Lower lobe of right lung (tissue), 2 donors: ENCODE data around the gene S100PBP. TPM values are rescaled to one million over a fixed set of nuclear protein-coding genes. Genes with fewer than 3 reads are reported as not detected.
A peak's percentile ranks its signal among the peaks of the same experiment; 100 is the strongest.

Experiments
- ATAC-seq, 2 donors: fragments of 200-7000 bp; cut with Tn5 transposase; one replicate each; pipeline ENCODE4 v1.9.1; 2020 to 2022; ENCODE audit warnings: mild to moderate bottlenecking in 2 of 2, moderate library complexity in 2 of 2
- DNase-seq: peaks from one replicate; pipeline ENCODE4 v3.0.0-alpha.2; 2020
- H3K27ac ChIP-seq: fragments of 200-600 bp; one replicate; pipeline ENCODE4 v1.8.0; 2022
- H3K27me3 ChIP-seq: fragments of 200-600 bp; one replicate; pipeline ENCODE4 v1.8.0; 2022; ENCODE audit warnings: low read depth
- H3K36me3 ChIP-seq: fragments of 200-600 bp; one replicate; pipeline ENCODE4 v1.8.0; 2022; ENCODE audit warnings: mild to moderate bottlenecking
- H3K4me1 ChIP-seq: fragments of 200-600 bp; one replicate; pipeline ENCODE4 v1.8.0; 2022
- H3K4me3 ChIP-seq: fragments of 200-600 bp; one replicate; pipeline ENCODE4 v1.8.0; 2022; ENCODE audit warnings: mild to moderate bottlenecking
- H3K9me3 ChIP-seq: fragments of 200-600 bp; one replicate; pipeline ENCODE4 v1.8.0; 2022
- intact Hi-C: fragments of 100-400 bp; cut with DNase I; formaldehyde crosslinking; loops from one replicate; pipeline ENCODE4 v1.11.0; 2022
- total RNA-seq: library from RNA; stranded (reverse); fragmentation: NEBNext Ultra II Directional; extraction: Animal tissue kit (Norgen Biotek cat#: 25700); gene quantifications from one replicate; pipeline ENCODE4 v1.2.1, GENCODE V29; 2021
- TF ChIP-seq, protein P1 (sequence below): fragments of 200-600 bp; IDR thresholded peaks from one replicate; pipeline ENCODE4 v1.8.0; 2022; ENCODE audit warnings: antibody characterized with exemption, mild to moderate bottlenecking
- donor health status: DM: no; HTN: yes; CAD: no; lungs with severe emphysema.

S100PBP gene
- total RNA-seq, 1 donor from 2014 or later, result 37.5 TPM

DNA sequence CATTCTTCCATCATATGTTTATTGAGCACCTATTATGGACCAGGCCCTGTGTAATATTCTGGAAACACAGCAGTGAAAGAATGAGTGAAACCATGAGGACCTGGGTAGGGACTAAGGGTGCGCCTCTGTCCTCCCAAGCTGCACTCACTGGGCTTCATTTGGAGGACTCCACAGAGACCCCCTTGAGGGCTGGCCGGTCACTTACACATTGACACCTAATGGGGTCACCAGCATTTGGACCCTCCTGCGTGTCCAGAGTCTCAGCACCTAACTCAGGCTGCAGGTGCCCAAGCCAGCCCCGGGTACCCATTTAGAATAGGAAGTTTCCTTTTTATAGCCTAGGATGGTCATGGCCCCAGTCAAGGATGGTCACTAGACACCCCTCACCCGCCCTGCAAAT, 56.0 kb downstream of the S100PBP start:
- TF ChIP-seq, protein P1, sequence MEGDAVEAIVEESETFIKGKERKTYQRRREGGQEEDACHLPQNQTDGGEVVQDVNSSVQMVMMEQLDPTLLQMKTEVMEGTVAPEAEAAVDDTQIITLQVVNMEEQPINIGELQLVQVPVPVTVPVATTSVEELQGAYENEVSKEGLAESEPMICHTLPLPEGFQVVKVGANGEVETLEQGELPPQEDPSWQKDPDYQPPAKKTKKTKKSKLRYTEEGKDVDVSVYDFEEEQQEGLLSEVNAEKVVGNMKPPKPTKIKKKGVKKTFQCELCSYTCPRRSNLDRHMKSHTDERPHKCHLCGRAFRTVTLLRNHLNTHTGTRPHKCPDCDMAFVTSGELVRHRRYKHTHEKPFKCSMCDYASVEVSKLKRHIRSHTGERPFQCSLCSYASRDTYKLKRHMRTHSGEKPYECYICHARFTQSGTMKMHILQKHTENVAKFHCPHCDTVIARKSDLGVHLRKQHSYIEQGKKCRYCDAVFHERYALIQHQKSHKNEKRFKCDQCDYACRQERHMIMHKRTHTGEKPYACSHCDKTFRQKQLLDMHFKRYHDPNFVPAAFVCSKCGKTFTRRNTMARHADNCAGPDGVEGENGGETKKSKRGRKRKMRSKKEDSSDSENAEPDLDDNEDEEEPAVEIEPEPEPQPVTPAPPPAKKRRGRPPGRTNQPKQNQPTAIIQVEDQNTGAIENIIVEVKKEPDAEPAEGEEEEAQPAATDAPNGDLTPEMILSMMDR, result no peak
- Histone ChIP-seq H3K4me1 (peaks cover 23% of the 10 kb centered on the region), H3K4me3 (no peak overlapping the region), H3K27me3 (peaks cover 50% of the 10 kb centered on the region), H3K36me3 (no peaks in the 10 kb centered on the region), H3K9me3 (no peaks in the 10 kb centered on the region), H3K27ac (no peak overlapping the region)
- intact Hi-C loops, result no loop called here
- ATAC-seq (no peak), DNase-seq (no peak)

DNA sequence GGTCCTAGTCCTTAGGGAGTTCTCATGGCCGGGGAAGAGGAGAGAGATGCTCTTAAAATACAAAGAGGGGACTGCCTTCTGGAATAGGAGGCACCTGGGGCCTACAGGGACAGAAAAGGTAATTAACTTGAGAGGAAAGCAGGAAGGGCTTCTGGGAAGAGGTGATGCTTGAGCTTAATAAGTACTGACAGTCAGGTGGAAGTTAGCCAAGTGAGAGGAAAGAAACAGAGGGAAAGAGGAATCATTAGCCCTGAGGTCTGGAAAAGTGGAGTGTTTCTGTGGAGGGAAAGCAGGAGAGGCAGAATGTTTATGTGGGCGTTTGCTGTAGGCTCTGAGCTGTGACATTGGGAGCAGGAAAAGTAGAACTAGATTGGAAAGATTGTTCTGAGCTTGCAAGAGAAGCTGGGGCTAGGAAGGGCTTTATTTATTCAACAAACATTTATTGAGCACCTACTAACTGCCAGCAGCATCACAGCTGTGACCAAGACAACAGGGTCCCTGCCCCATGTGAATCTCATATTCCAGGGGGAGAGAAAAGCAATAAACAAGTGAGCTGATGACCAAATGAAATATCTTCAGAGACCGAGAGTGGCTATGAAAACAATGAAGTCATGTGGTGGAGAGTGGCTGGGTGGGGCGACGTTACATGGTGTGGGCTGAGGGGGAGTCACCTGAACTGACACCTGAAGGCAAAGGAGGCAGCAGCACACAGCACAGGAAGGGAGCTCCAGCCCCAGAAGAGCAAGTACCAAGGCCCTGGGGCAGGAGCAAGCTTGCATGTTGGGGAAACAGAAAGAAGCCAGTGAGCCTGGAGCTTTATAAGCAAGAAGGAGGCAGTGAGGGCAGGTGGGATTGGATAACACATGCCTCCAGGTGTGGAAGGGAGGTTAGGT, 57.7 kb downstream of the S100PBP start:
- Histone ChIP-seq H3K27me3 (peaks cover 43% of the 10 kb centered on the region), H3K9me3 (no peaks in the 10 kb centered on the region), H3K4me1 (peaks cover 19% of the 10 kb centered on the region), H3K4me3 (no peak overlapping the region), H3K27ac (no peak overlapping the region), H3K36me3 (no peaks in the 10 kb centered on the region)
- no peak for DNase-seq
- TF ChIP-seq, protein P1, result no peak
- intact Hi-C loops, result no loop called here
- ATAC-seq, result no peak

DNA sequence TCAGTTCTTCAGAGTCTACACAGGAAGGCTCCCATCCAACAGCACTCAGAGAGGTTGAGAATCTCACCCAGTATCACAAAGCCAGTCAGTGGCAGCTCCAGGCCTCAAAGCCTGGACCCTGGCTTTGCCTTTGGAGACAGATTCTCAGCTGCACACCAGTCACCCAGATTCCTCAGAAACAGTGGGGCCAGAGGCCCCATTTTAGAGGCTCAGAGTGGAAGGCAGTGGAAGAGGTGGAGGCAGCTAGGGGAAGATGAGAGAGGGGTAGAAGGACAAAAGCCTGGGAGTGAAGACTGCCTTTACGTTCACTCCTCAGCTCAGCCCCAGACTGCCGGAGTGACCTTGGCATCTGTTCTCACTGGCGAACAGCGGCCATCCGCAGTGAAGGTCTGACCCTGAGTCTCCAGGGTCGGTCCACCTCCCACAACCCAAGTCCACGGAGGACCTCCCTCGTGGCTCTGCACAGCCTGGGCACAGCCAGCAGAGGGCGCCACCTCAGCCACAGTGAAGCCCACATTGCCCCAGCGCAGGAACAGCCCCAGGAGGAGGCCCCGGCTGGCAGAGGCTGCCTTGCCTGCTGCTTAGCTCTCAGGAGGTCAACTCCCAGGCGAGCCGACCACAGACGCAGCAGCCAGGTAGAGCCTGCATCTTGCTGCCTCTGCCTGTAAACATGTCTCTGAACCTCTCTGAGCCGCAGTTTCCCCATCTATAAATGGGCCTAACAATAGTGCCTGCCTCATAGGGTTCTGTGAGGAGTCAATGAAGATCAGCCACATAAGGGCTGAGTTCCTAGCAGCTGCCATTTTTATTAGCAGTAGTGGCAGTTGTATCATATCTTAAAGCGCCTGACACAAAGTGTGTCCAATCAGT, 59.1 kb downstream of the S100PBP start:
- Histone ChIP-seq H3K36me3 (no peaks in the 10 kb centered on the region), H3K4me1 (peaks cover 10% of the 10 kb centered on the region), H3K27ac (no peak overlapping the region), H3K4me3 (no peak overlapping the region), H3K27me3 (peaks cover 34% of the 10 kb centered on the region), H3K9me3 (no peaks in the 10 kb centered on the region)
- TF ChIP-seq, protein P1, result peak; percentile 96
- peak; percentile 83 to 89 for ATAC-seq
- peak; percentile 84 for DNase-seq
- intact Hi-C loops, result no loop called here

DNA sequence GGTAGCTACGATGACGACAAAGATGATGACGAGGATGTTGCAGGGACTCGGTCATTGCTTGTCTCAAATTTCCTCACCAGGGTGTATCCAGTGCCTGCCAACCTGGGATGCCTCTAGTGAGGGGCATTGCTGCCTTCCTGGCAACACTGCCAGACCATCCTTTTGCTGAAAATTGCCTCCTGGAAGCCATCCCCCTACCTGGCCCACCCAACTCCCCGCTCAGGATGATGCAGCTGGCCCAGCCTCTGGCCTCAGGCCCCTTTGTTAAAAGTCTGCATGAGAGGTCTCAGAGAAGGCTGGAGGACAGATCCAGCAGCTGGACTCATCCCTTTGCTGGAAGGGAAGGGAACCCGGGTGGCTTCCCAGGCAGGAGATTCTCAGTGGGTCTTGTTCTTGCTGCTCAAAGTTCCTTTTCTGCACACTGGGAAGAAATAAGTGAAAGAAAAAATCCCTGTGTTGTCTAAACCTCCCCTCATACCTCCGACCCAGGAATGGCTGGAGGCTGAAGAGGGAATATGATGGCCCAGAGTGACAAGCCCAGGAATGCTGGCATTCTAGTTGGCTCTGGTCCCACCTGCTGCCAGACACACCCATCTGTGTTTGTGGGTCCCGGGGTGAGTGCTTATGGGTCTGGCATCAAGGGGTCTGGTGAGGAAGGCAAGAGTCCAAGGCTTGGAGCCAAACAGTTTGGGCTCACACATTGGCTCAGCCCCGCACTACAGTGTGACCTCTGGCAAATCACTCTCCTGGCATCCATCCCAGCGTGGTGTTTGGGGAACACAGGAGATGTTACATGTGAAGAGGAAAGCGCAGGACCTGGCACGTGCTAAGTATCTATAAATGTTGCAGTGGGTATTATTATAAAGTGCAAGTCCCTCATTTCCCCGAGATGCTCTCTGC, 60.0 kb downstream of the S100PBP start:
- Histone ChIP-seq H3K9me3 (no peaks in the 10 kb centered on the region), H3K27me3 (peaks cover 25% of the 10 kb centered on the region), H3K4me1 (peaks cover 8% of the 10 kb centered on the region), H3K36me3 (no peaks in the 10 kb centered on the region), H3K27ac (no peak overlapping the region), H3K4me3 (no peak overlapping the region)
- ATAC-seq (no peak), DNase-seq (no peak)
- TF ChIP-seq, protein P1, result no peak
- intact Hi-C loops, result no loop called here

DNA sequence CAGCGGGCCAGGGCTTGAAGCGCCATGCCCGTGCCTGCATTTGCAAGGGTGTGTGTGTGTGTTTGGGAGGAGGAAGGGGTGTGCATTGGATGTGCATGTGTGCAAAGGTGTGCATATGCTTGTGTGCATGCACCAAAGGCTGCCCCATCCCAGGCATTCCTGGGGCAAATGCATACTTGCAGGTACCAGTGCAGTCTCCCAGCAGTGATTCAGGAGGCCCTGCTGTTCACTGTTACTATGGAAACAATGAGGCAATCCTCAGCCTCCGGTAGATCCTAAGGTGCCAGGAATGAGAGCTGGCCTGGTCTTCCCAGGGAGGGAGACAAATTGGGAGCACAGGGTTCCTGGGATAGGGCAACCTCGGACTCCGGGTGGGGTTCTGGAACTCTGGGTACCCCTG, 60.7 kb downstream of the S100PBP start:
- Histone ChIP-seq H3K36me3 (no peaks in the 10 kb centered on the region), H3K9me3 (no peaks in the 10 kb centered on the region), H3K4me1 (peaks cover 6% of the 10 kb centered on the region), H3K27ac (no peak overlapping the region), H3K4me3 (no peak overlapping the region), H3K27me3 (peaks cover 20% of the 10 kb centered on the region)
- no peak for DNase-seq
- intact Hi-C loops, result no loop called here
- TF ChIP-seq, protein P1, result no peak
- no peak for ATAC-seq
